HepG2 (cell line): ENCODE results near the gene ITPRIP. TPM values are rescaled to one million over a fixed set of nuclear protein-coding genes. Genes with fewer than 3 reads are reported as not detected.

ENCODE experiments used
- ATAC-seq: fragments of 200-7000 bp; cut with Tn5 transposase; 3 replicates; pipeline ENCODE4 v1.9.1; 2020; ENCODE audit warnings: mild to moderate bottlenecking, moderate library complexity
- BruUV-seq: library from RNA; stranded (reverse); fragments of 400-500 nt; replicated peaks from 2 replicates; lab custom pipeline; 2021; lab: Mats Ljungman, UMichigan
- CTCF ChIA-PET: fragments of 300-600 bp; formaldehyde crosslinking; extraction: SDS; loops from one replicate; lab custom pipeline; 2021; ENCODE audit warnings: low total read pairs, inconsistent platforms, low intra/inter-chr PET ratio; lab: Yijun Ruan, JAX
- POLR2A ChIA-PET: fragments of 350-600 bp; sonication (Branson Sonifier 250); formaldehyde crosslinking; loops from one replicate; lab custom pipeline; 2020; ENCODE audit warnings: antibody characterized with exemption, inconsistent platforms; lab: Yijun Ruan, JAX
- DNase-seq: peaks from one replicate; pipeline ENCODE4 v3.0.0-alpha.2; 2015; ENCODE audit warnings: low spot score
- FAIRE-seq: peaks from 3 replicates; lab custom pipeline; 2011; peaks lifted over from hg19 to GRCh38; lab: Jason Lieb, UNC
- H2AFZ ChIP-seq: one replicate; pipeline ENCODE4 v1.6.1; 2011; ENCODE audit warnings: low read length, inconsistent platforms
- H3K27ac ChIP-seq: fragments of 300-600 bp; 3 replicates; pipeline ENCODE4 v1.8.0; 2011; ENCODE audit warnings: mixed run types, mild to moderate bottlenecking, mixed read lengths, low read length, inconsistent platforms; ENCODE audit not compliant: insufficient read depth; ENCODE audit errors: extremely low read length
- H3K27me3 ChIP-seq, 2 experiments: fragments of 200-600 bp in 1 of 2; 2 replicates in 1 of 2; 3 replicates in 1 of 2; pipeline versions ENCODE4 v1.6.0 to v1.8.0; 2011; ENCODE audit warnings: low read length in 2 of 2, mild to moderate bottlenecking in 2 of 2, moderate library complexity in 2 of 2, inconsistent platforms in 1 of 2; ENCODE audit not compliant: insufficient read depth in 2 of 2, control insufficient read depth in 1 of 2
- H3K36me3 ChIP-seq, 2 experiments: fragments of 200-600 bp in 1 of 2; replicated peaks in 1 of 2; 2 replicates in 1 of 2; 3 replicates in 1 of 2; pipeline versions ENCODE4 v1.5.1 to v1.8.0; 2011; ENCODE audit warnings: low read length in 2 of 2, inconsistent platforms in 1 of 2; ENCODE audit not compliant: insufficient read depth in 2 of 2, control insufficient read depth in 1 of 2
- H3K4me1 ChIP-seq: 2 replicates; pipeline ENCODE4 v1.5.1; 2012; ENCODE audit warnings: low read length, inconsistent platforms; ENCODE audit not compliant: insufficient read depth
- H3K4me2 ChIP-seq: 2 replicates; pipeline ENCODE4 v1.6.0; 2011; ENCODE audit warnings: low read depth, low read length, inconsistent platforms
- H3K4me3 ChIP-seq, 3 experiments: fragments of 200-600 bp in 1 of 3; sonication (generic), shearing (Covaris generic) in 1 of 3; replicated peaks in 1 of 3; 2 replicates each; pipeline ENCODE4 v1.5.1; 2011 to 2016; ENCODE audit warnings: low read length in 3 of 3, inconsistent platforms in 2 of 3, low read depth in 2 of 3, mild to moderate bottlenecking in 2 of 3, control low read depth in 1 of 3, mixed read lengths in 1 of 3; ENCODE audit not compliant: insufficient read depth in 1 of 3
- H3K79me2 ChIP-seq: one replicate; pipeline ENCODE4 v1.6.1; 2011; ENCODE audit warnings: low read length, inconsistent platforms; ENCODE audit not compliant: insufficient read depth
- H3K9ac ChIP-seq: 2 replicates; pipeline ENCODE4 v1.6.0; 2011; ENCODE audit warnings: mild to moderate bottlenecking, low read depth, low read length, inconsistent platforms; ENCODE audit not compliant: insufficient read depth
- H3K9me3 ChIP-seq: 2 replicates; pipeline ENCODE4 v1.5.1; 2012; ENCODE audit warnings: mild to moderate bottlenecking, low read length
- H4K20me1 ChIP-seq: 2 replicates; pipeline ENCODE4 v1.6.0; 2011; ENCODE audit warnings: inconsistent platforms, mild to moderate bottlenecking, low read length, moderate library complexity; ENCODE audit not compliant: insufficient read depth
- AKNA ChIP-seq: sonication (generic); formaldehyde crosslinking; IDR thresholded peaks from 2 replicates; pipeline ENCODE4 v1.4.0; 2020; ENCODE audit warnings: missing genetic modification reagents, borderline replicate concordance
- EED ChIP-seq: sonication (generic); formaldehyde crosslinking; IDR thresholded peaks from 2 replicates; pipeline ENCODE4 v1.5.0; 2020; ENCODE audit warnings: mild to moderate bottlenecking, missing genetic modification reagents
- HMGA1 ChIP-seq: sonication (generic); formaldehyde crosslinking; conservative IDR thresholded peaks from 2 replicates; pipeline ENCODE4 v1.4.0; 2020; ENCODE audit warnings: missing genetic modification reagents
- IRF2 ChIP-seq: IDR thresholded peaks from 2 replicates; pipeline ENCODE4 v1.6.1; 2018; ENCODE audit warnings: missing genetic modification reagents, missing compliant biosample characterization
- TGIF2 ChIP-seq: IDR thresholded peaks from 2 replicates; pipeline ENCODE4 v1.6.1; 2016; ENCODE audit warnings: control low read depth, missing compliant biosample characterization
- ZNF230 ChIP-seq: sonication (generic); formaldehyde crosslinking; IDR thresholded peaks from 2 replicates; pipeline ENCODE4 v1.4.0; 2020; ENCODE audit warnings: mild to moderate bottlenecking, missing genetic modification reagents
- ZNF407 ChIP-seq: sonication (generic); formaldehyde crosslinking; IDR thresholded peaks from one replicate; pipeline ENCODE4 v1.5.1; 2020; ENCODE audit warnings: mild to moderate bottlenecking, missing genetic modification reagents; ENCODE audit errors: not compliant biosample characterization
- ZNF460 ChIP-seq: sonication (generic); formaldehyde crosslinking; IDR thresholded peaks from 2 replicates; pipeline ENCODE4 v1.5.1; 2020; ENCODE audit warnings: missing genetic modification reagents, mild to moderate bottlenecking, borderline replicate concordance
- ZNF569 ChIP-seq: sonication (generic); formaldehyde crosslinking; IDR thresholded peaks from 2 replicates; pipeline ENCODE4 v1.5.0; 2020; ENCODE audit warnings: mild to moderate bottlenecking, missing genetic modification reagents, moderate library complexity, borderline replicate concordance
- WGBS: methylation state at CpG from one replicate; pipeline ENCODE4 v1.1.6; 2017; ENCODE audit warnings: low lambda C conversion rate; 5-methylcytosine and 5-hydroxymethylcytosine counted together
- in situ Hi-C: cut with HindIII; loops from 2 replicates; pipeline ENCODE4 v1.10.0; 2017; ENCODE audit warnings: low pct_unique_long_range_greater_than_20kb; ENCODE audit not compliant: extremely low pct_ligation_motif_present
- intact Hi-C: fragments of 100-400 bp; cut with micrococcal nuclease; formaldehyde crosslinking; loops from one replicate; pipeline ENCODE4 v1.10.0; 2022; ENCODE audit not compliant: unreplicated experiment
- polyA plus RNA-seq, 8 experiments: library from polyadenylated mRNA; depleted of rRNA in 3 of 8; stranded (reverse) in 7 of 8; unstranded in 1 of 8; fragments of >200 nt; fragmentation: Illumina TruSeq in 4 of 8; extraction: Trizol in 4 of 8; gene quantifications; 2 replicates each; pipeline versions ENCODE4 v1.2.1 to v1.2.3, GENCODE V29; 2011 to 2016; ENCODE audit warnings: low read depth in 4 of 8, missing spikeins in 1 of 8, mixed read lengths in 1 of 8; ENCODE audit not compliant: insufficient read depth in 1 of 8
- total RNA-seq, 5 experiments: library from RNA; depleted of rRNA; stranded (reverse); fragments of >200 nt; fragmentation: Illumina TruSeq; extraction: Trizol; gene quantifications; 2 replicates each; pipeline ENCODE4 v1.2.3, GENCODE V29; 2016; ENCODE audit warnings: low read depth in 1 of 5

ITPRIP gene
- total and polyA plus RNA-seq, 2 of the 13 experiments (the other 11 are each of a cell fraction or from before 2014, with no cell fraction given): 1.00 to 2.8 TPM

- BruUV-seq: no TSS peak
- 15% methylated on average over 2 of the region's 2 CpGs for WGBS
- POLR2A ChIA-PET: interaction anchor here (1.1 to 1.5 kb wide), 2 partner anchors 21 to 43 kb away, joined by 4 to 7 read pairs; no protein-coding TSS in a partner anchor
- Histone ChIP-seq H3K79me2 (no peaks in the 10 kb centered on the region), H3K9me3 (no peaks in the 10 kb centered on the region), H3K9ac (no peak overlapping the region), H3K27me3 (peaks cover 0 to 8% of the 10 kb centered on the region in 2 experiments; a peak in 2 of 5 replicates), H3K4me1 (peaks cover 31% of the 10 kb centered on the region), H4K20me1 (no peaks in the 10 kb centered on the region), H3K4me2 (no peak overlapping the region), H2AFZ (no peak overlapping the region), H3K4me3 (no peak overlapping the region), H3K36me3 (no peaks in the 10 kb centered on the region), H3K27ac (no peak overlapping the region)
- CTCF ChIA-PET: interaction anchor here (2.7 to 3.2 kb wide), 2 partner anchors 44 to 57 kb away, joined by 42 read pairs; no protein-coding TSS in a partner anchor
- DNase-seq: no peak
- in situ Hi-C loops: loop anchor here (5.0 kb wide), 1 partner anchor 46 kb away; no protein-coding TSS in a partner anchor
- intact Hi-C loops: loop anchor here (5.0 kb wide), 1 partner anchor 226 kb away; the partner anchor contains the start of gene SFR1
- no peak for ATAC-seq
- no peak for FAIRE-seq
- TF ChIP-seq ZNF407 (CRISPR knock-in tag) (no peak), AKNA (no peak), ZNF569 (no peak), TGIF2 (CRISPR knock-in tag) (no peak), IRF2 (CRISPR knock-in tag) (no peak), ZNF230 (no peak), ZNF460 (CRISPR knock-in tag) (no peak), EED (CRISPR knock-in tag) (no peak), HMGA1 (CRISPR knock-in tag) (no peak)
Measured at GRCh38 chr10:104348601-104349000, 10.3 kb upstream of the ITPRIP start.
